ENCODE data around the gene EDEM2.
"Not testable (repeated sequence)": the region's sequence is repeated elsewhere in the genome, so short reads cannot be mapped to it uniquely, and the experiment has no call there.

Gene EDEM2, protein sequence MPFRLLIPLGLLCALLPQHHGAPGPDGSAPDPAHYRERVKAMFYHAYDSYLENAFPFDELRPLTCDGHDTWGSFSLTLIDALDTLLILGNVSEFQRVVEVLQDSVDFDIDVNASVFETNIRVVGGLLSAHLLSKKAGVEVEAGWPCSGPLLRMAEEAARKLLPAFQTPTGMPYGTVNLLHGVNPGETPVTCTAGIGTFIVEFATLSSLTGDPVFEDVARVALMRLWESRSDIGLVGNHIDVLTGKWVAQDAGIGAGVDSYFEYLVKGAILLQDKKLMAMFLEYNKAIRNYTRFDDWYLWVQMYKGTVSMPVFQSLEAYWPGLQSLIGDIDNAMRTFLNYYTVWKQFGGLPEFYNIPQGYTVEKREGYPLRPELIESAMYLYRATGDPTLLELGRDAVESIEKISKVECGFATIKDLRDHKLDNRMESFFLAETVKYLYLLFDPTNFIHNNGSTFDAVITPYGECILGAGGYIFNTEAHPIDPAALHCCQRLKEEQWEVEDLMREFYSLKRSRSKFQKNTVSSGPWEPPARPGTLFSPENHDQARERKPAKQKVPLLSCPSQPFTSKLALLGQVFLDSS

GRCh38 chr20:35146920-35147574, at the start of gene EDEM2:
EDEM2 (minus strand) TSS chr20:35147336; CDS start chr20:35147258, 78 bp downstream.
- TF ChIP-seq, protein P1, sequence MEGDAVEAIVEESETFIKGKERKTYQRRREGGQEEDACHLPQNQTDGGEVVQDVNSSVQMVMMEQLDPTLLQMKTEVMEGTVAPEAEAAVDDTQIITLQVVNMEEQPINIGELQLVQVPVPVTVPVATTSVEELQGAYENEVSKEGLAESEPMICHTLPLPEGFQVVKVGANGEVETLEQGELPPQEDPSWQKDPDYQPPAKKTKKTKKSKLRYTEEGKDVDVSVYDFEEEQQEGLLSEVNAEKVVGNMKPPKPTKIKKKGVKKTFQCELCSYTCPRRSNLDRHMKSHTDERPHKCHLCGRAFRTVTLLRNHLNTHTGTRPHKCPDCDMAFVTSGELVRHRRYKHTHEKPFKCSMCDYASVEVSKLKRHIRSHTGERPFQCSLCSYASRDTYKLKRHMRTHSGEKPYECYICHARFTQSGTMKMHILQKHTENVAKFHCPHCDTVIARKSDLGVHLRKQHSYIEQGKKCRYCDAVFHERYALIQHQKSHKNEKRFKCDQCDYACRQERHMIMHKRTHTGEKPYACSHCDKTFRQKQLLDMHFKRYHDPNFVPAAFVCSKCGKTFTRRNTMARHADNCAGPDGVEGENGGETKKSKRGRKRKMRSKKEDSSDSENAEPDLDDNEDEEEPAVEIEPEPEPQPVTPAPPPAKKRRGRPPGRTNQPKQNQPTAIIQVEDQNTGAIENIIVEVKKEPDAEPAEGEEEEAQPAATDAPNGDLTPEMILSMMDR (IDR thresholded peaks at IDR 0.05; ENCODE audit: insufficient read depth, low read length, missing control alignments) = peak; percentile 8
- peak; percentile 75 for DNase-seq (ENCODE audit: low read depth, low spot score)
- H3K4me3 ChIP-seq (ENCODE audit: low read depth, low read length) = peak within 1 kb of the TSS; percentile 95
- POLR2A ChIA-PET = interaction anchor here (0.5 to 1.6 kb wide), 6 partner anchors 36 to 292 kb away, joined by 3 to 5 read pairs (median 3); no protein-coding TSS in a partner anchor
- CTCF ChIA-PET = interaction anchor here (0.7 to 11.9 kb wide), 25 partner anchors 9 to 316 kb away, joined by 3 to 271 read pairs (median 4); partner anchors contain the start of genes CEP250, GDF5 and MMP24OS

GRCh38 chr20:35196313-35196712, 49.2 kb upstream of the EDEM2 start:
- H3K4me3 ChIP-seq (ENCODE audit: low read depth, low read length) = no peak overlapping the region
- ChIA-PET POLR2A (no interaction called here), CTCF (interaction anchor here (3.2 kb wide), 1 partner anchor 12 kb away, joined by 18 read pairs; no protein-coding TSS in a partner anchor)
- TF ChIP-seq, protein P1 (IDR thresholded peaks at IDR 0.05; ENCODE audit: insufficient read depth, low read length, missing control alignments) = no peak
- no peak for DNase-seq (ENCODE audit: low read depth, low spot score)

DNA sequence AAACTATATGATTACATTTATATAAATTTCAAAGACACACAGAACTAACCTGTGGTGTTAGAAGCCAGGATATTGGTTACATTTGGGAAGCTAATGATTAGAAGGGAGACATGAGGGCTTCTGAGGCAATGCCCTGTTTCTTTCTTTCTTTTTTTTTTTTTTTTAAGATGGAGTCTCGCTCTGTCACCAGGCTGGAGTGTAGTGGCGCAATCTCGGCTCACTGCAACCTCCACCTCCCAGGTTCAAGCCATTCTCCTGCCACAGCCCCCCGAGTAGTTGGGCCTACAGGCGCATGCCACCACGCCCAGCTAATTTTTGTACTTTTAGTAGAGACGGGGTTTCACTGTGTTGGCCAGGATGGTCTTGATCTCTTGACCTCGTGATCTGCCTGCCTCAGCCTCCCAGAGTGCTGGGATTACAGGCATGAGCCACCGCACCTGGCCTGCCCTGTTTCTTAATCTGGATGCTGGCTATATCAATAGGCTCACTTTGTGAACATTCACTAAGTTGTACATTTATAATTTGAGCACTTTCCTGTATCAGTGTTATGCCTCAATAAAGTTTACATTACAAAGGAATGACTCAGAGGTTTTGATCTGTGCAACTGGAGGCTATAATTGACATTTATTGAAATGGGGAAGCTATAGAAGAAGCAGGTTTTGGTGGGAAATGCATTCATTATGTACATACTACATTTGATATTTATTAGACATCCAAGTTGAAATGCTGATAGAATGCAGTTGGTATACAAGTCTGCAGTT, 46.1 kb upstream of the EDEM2 start:
- DNase-seq (ENCODE audit: low read depth, low spot score); POLR2A ChIA-PET; H3K4me3 ChIP-seq (ENCODE audit: low read depth, low read length): not testable (repeated sequence)
- CTCF ChIA-PET = interaction anchor here (0.9 to 3.2 kb wide), 4 partner anchors 15 to 254 kb away, joined by 4 to 18 read pairs (median 4); no protein-coding TSS in a partner anchor

DNA sequence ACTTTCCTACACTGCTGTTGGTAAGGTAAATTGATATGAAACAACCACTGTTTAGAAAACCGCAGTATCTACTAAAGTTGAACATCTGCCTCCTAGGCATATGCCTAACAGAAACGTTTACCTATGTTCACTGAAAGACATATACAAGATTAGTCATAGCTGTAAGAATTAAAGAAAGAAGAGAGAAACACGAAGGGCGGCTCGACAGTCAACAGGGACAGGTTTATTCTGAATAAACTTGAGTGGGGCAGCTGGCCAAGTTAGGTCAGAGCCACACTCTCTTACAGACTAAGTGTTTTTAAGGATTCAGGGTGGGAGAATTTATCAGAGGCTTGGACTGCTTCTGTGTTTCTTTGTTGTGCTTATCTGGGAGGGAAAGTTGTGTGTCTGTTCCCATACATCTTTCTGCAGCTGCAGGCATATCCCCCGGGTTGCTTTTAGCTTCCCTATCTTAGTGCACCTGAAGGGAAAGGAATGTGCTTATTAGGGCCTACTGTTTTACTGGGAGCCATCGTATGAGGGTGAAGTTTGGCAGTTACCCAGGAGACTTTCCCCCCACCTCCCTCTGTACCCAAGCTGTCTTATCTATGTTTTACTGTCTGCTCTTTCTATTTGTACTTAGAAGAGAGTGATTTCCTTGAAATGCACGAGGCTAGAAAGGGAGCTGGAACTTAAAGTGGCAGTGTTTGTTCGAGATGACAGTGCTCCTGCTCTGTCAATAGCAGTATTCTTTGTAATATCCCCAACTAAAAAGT, 45.2 kb upstream of the EDEM2 start:
- no peak overlapping the region for H3K4me3 ChIP-seq (ENCODE audit: low read depth, low read length)
- TF ChIP-seq, protein P1 (IDR thresholded peaks at IDR 0.05; ENCODE audit: insufficient read depth, low read length, missing control alignments) = no peak
- POLR2A ChIA-PET = no interaction called here
- no peak for DNase-seq (ENCODE audit: low read depth, low spot score)
- CTCF ChIA-PET = no interaction called here

- TF ChIP-seq, protein P1 (IDR thresholded peaks at IDR 0.05; ENCODE audit: insufficient read depth, low read length, missing control alignments) = no peak
- ChIA-PET CTCF (no interaction called here), POLR2A (no interaction called here)
- DNase-seq (ENCODE audit: low read depth, low spot score) = no peak
- no peak overlapping the region for H3K4me3 ChIP-seq (ENCODE audit: low read depth, low read length)
These were observed 44.4 kb upstream of the EDEM2 start for GRCh38 chr20:35191419-35192117.
